GM12878 (cell line): ENCODE data around the gene EXD3. TPM values are rescaled to one million over a fixed set of nuclear protein-coding genes. Genes with fewer than 3 reads are reported as not detected.

Experiments
- ATAC-seq: fragments of 200-7000 bp; cut with Tn5 transposase; 3 replicates; pipeline ENCODE4 v1.9.1; 2020; ENCODE audit warnings: mild to moderate bottlenecking, moderate library complexity
- BruUV-seq: library from RNA; stranded (reverse); fragments of 400-500 nt; replicated peaks from 2 replicates; lab custom pipeline; 2021; lab: Mats Ljungman, UMichigan
- CTCF ChIA-PET: fragments of 300-600 bp; sonication (Branson Sonifier 250); formaldehyde crosslinking; extraction: SDS; loops from one replicate; lab custom pipeline; 2021; ENCODE audit warnings: inconsistent platforms; lab: Yijun Ruan, JAX
- POLR2A ChIA-PET: fragments of 350-600 bp; formaldehyde crosslinking; extraction: SDS; loops from one replicate; lab custom pipeline; 2021; ENCODE audit warnings: inconsistent platforms; lab: Charles Lee
- RAD21 ChIA-PET: fragments of 300-600 bp; sonication (Branson Sonifier 250); formaldehyde crosslinking; loops from one replicate; lab custom pipeline; 2023; ENCODE audit warnings: antibody characterized with exemption; ENCODE audit not compliant: unreplicated experiment; lab: Charles Lee
- SMC1A ChIA-PET: fragments of 300-600 bp; sonication (Branson Sonifier 250); formaldehyde crosslinking; loops from one replicate; lab custom pipeline; 2023; ENCODE audit not compliant: unreplicated experiment, uncharacterized antibody; lab: Charles Lee
- DNase-seq: peaks from one replicate; pipeline ENCODE4 v3.0.0-alpha.2; 2011; ENCODE audit warnings: low read depth, low spot score
- FAIRE-seq: peaks from 3 replicates; lab custom pipeline; 2011; peaks lifted over from hg19 to GRCh38; lab: Jason Lieb, UNC
- H2AFZ ChIP-seq: 2 replicates; pipeline ENCODE4 v1.6.0; 2011; ENCODE audit warnings: low read depth, low read length, control low read depth; ENCODE audit not compliant: control insufficient read depth
- H3K27ac ChIP-seq: 2 replicates; pipeline ENCODE4 v1.5.1; 2011; ENCODE audit warnings: control low read depth; ENCODE audit not compliant: control insufficient read depth, insufficient read depth
- H3K27me3 ChIP-seq, 2 experiments: replicated peaks in 1 of 2; 2 replicates each; pipeline versions ENCODE4 v1.6.0 to v1.6.1; 2011; ENCODE audit warnings: low read length in 1 of 2; ENCODE audit not compliant: control insufficient read depth in 2 of 2, insufficient read depth in 2 of 2
- H3K36me3 ChIP-seq, 2 experiments: 2 replicates each; pipeline ENCODE4 v1.5.1; 2011; ENCODE audit warnings: low read length in 1 of 2; ENCODE audit not compliant: control insufficient read depth in 2 of 2, insufficient read depth in 2 of 2
- H3K4me1 ChIP-seq: 2 replicates; pipeline ENCODE4 v1.6.1; 2011; ENCODE audit warnings: mild to moderate bottlenecking, low read length, moderate library complexity, mixed read lengths; ENCODE audit not compliant: control insufficient read depth, insufficient read depth
- H3K4me2 ChIP-seq: 2 replicates; pipeline ENCODE4 v1.6.0; 2011; ENCODE audit warnings: control low read depth; ENCODE audit not compliant: control insufficient read depth, insufficient read depth
- H3K4me3 ChIP-seq: fragments of 200-600 bp; sonication (generic); 2 replicates; pipeline ENCODE4 v1.5.1; 2016
- H3K79me2 ChIP-seq: 2 replicates; pipeline ENCODE4 v1.6.0; 2011; ENCODE audit warnings: low read length; ENCODE audit not compliant: control insufficient read depth, insufficient read depth
- H3K9ac ChIP-seq: 2 replicates; pipeline ENCODE4 v1.8.0; 2011; ENCODE audit warnings: low read length, control low read depth, mixed read lengths; ENCODE audit not compliant: control insufficient read depth, insufficient read depth
- H3K9me3 ChIP-seq: replicated peaks from 3 replicates; pipeline ENCODE4 v1.5.1; 2011; ENCODE audit warnings: mild to moderate bottlenecking, low read length; ENCODE audit not compliant: control insufficient read depth, insufficient read depth
- H4K20me1 ChIP-seq: 2 replicates; pipeline ENCODE4 v1.6.0; 2011; ENCODE audit not compliant: control insufficient read depth, insufficient read depth
- BHLHE40 ChIP-seq, 2 experiments: fragments of 450-650 bp in 1 of 2; IDR thresholded peaks; 2 replicates each; pipeline ENCODE4 v1.6.1; 2011 to 2017; ENCODE audit warnings: low read depth in 2 of 2, borderline replicate concordance in 1 of 2, improper control_type of control experiment in 1 of 2, low read length in 1 of 2, mild to moderate bottlenecking in 1 of 2
- CTCF ChIP-seq, 3 experiments: IDR thresholded peaks in 2 of 3; conservative IDR thresholded peaks in 1 of 3; 2 replicates each; pipeline ENCODE4 v1.5.1; 2011; ENCODE audit warnings: low read depth in 3 of 3, low read length in 3 of 3, mild to moderate bottlenecking in 3 of 3, control low read depth in 2 of 3, moderate library complexity in 2 of 3, inconsistent platforms in 1 of 3, mixed read lengths in 1 of 3; ENCODE audit not compliant: control insufficient read depth in 2 of 3, insufficient read depth in 1 of 3; ENCODE audit errors: extremely low read depth in 1 of 3
- ETV6 ChIP-seq, 2 experiments: fragments of 450-650 bp in 1 of 2; IDR thresholded peaks in 1 of 2; conservative IDR thresholded peaks in 1 of 2; 2 replicates each; pipeline ENCODE4 v1.6.1; 2014; ENCODE audit warnings: antibody characterized with exemption in 1 of 2, borderline replicate concordance in 1 of 2, low read depth in 1 of 2, mild to moderate bottlenecking in 1 of 2, moderate library complexity in 1 of 2
- FOXK2 ChIP-seq: fragments of 450-650 bp; IDR thresholded peaks from 2 replicates; pipeline ENCODE4 v1.6.1; 2017; ENCODE audit warnings: mild to moderate bottlenecking, moderate library complexity
- IKZF1 ChIP-seq: fragments of 450-650 bp; conservative IDR thresholded peaks from 2 replicates; pipeline ENCODE4 v1.6.1; 2017; ENCODE audit warnings: antibody characterized with exemption, mild to moderate bottlenecking
- PBX3 ChIP-seq: IDR thresholded peaks from 2 replicates; pipeline ENCODE4 v1.6.1; 2011; ENCODE audit warnings: mild to moderate bottlenecking, low read depth, low read length, moderate library complexity; ENCODE audit not compliant: insufficient replicate concordance
- RAD21 ChIP-seq: IDR thresholded peaks from 2 replicates; pipeline ENCODE4 v1.6.1; 2011; ENCODE audit warnings: mild to moderate bottlenecking, low read depth, low read length, moderate library complexity; ENCODE audit not compliant: insufficient read depth
- RUNX3 ChIP-seq: IDR thresholded peaks from 2 replicates; pipeline ENCODE4 v1.6.1; 2012; ENCODE audit warnings: low read length, inconsistent platforms
- SMC3 ChIP-seq: IDR thresholded peaks from 2 replicates; pipeline ENCODE4 v1.6.1; 2011; ENCODE audit warnings: low read length, improper control_type of control experiment, borderline replicate concordance
- YY1 ChIP-seq: IDR thresholded peaks from 2 replicates; pipeline ENCODE4 v1.6.1; 2011; ENCODE audit warnings: low read depth, mild to moderate bottlenecking, low read length
- ZNF207 ChIP-seq: fragments of 450-650 bp; IDR thresholded peaks from 2 replicates; pipeline ENCODE4 v1.6.1; 2014; ENCODE audit warnings: antibody characterized with exemption, mild to moderate bottlenecking, borderline replicate concordance
- ZNF217 ChIP-seq: fragments of 450-650 bp; IDR thresholded peaks from 2 replicates; pipeline ENCODE4 v1.6.1; 2017; ENCODE audit warnings: antibody characterized with exemption, mild to moderate bottlenecking
- ZNF592 ChIP-seq: fragments of 450-650 bp; IDR thresholded peaks from 2 replicates; pipeline ENCODE4 v1.6.1; 2017; ENCODE audit warnings: mild to moderate bottlenecking, moderate library complexity
- WGBS: methylation state at CpG from one replicate; pipeline ENCODE4 v1.1.6; 2016; ENCODE audit warnings: low lambda C conversion rate; ENCODE audit not compliant: insufficient replicate concordance, insufficient coverage; ENCODE audit errors: missing lambda C conversion rate; 5-methylcytosine and 5-hydroxymethylcytosine counted together
- in situ Hi-C: fragments of 300-500 bp; cut with MboI; formaldehyde crosslinking; loops from 9 replicates; pipeline ENCODE4 v1.14.3; 2018; ENCODE audit warnings: mixed read lengths
- intact Hi-C: fragments of 100-400 bp; cut with micrococcal nuclease; formaldehyde crosslinking; loops from one replicate; pipeline ENCODE4 v1.14.2; 2022; ENCODE audit not compliant: unreplicated experiment
- polyA plus RNA-seq, 11 experiments: library from polyadenylated mRNA; depleted of rRNA in 4 of 11; unstranded in 6 of 11; stranded (reverse) in 5 of 11; fragments of >200 nt; fragmentation: Nextera tagmentation in 4 of 11; fragmentation: Illumina TruSeq in 1 of 11; extraction: Ambion mirVana in 4 of 11; extraction: Trizol in 1 of 11; gene quantifications; 1 replicate in 1 of 11; 2 replicates in 10 of 11; pipeline versions ENCODE4 v1.2.1 to v1.2.3, GENCODE V29; 2011 to 2016; ENCODE audit warnings: inconsistent platforms in 2 of 11, missing spikeins in 2 of 11, low read depth in 1 of 11
- total RNA-seq, 4 experiments: library from RNA; depleted of rRNA in 3 of 4; stranded (reverse); fragments of >200 nt in 3 of 4; fragmentation: Illumina TruSeq in 1 of 4; extraction: Trizol in 1 of 4; gene quantifications; 2 replicates each; pipeline versions ENCODE4 v1.2.1 to v1.2.3, GENCODE V29; 2013 to 2021

EXD3 gene
- total and polyA plus RNA-seq, 10 of the 15 experiments (the other 5 are each of a cell fraction or from before 2014, with no cell fraction given), result 0.21 to 7.1 (median 3.6) TPM

DNA sequence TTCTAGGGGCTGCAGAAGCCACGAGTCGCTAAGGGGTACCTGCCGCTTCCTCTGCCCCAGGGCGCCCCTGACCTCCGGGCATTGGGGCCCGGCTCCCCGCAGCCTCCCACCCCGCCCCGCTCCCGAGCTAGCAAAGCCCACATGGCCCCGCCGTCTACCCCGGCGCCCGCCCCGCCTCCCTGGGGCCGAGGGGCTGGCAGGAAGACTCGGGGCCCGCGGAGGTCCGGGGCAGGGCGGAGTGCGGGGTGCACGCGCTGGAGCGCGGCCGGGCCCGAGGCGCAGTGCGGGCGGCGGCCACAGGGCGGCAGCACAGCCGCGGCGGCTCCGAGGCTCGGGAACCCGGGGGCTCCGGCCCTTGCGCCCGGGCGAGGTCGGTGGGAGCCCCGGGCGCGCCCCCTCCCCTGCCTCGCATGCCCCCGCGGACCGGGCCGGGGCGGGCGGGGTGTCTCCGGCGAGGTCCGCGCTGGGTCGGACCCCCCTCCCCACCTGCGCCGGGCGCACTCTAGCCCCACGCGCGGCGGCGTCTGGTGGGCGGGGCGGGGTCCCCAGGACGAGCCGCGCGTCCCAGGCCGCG lies 127.6 kb downstream of the EXD3 start (continued):
- peak; percentile 80 for TF ChIP-seq IKZF1
- TF ChIP-seq BHLHE40 (IDR thresholded peaks at IDR 0.05; ENCODE audit: borderline replicate concordance in 1 of 2, low read depth in 2 of 2, low read length in 1 of 2), result peak; percentile 37 to 82; a peak in 2 of 4 replicates
- TF ChIP-seq ZNF592, result no peak
- TF ChIP-seq, all 136 proteins: peak for 17

GRCh38 chr9:137294681-137295237 lies 128.2 kb downstream of the EXD3 start:
- in situ Hi-C loops (loop anchor here (5.0 kb wide), 3 partner anchors 113 to 233 kb away; no protein-coding TSS in a partner anchor), intact Hi-C loops (loop anchor here (2.0 to 10.0 kb wide), 2 partner anchors 150 to 230 kb away; no protein-coding TSS in a partner anchor)
- no TSS peak for BruUV-seq
- ATAC-seq (peak; percentile 6; the same call in 1 of the 3 replicates), DNase-seq (no peak), FAIRE-seq (no peak)
- peak overlapping the region; percentile 36; the same call in 1 of the 2 replicates for H3K4me3 ChIP-seq
- H3K27me3 ChIP-seq, result no peaks in the 10 kb centered on the region; a peak in 1 of 4 replicates
- no peaks in the 10 kb centered on the region for H4K20me1 ChIP-seq
- no peak overlapping the region for H3K27ac ChIP-seq
- no peaks in the 10 kb centered on the region for H3K79me2 ChIP-seq
- RAD21 ChIA-PET, result no interaction called here
- CTCF ChIA-PET, result interaction anchor here (0.7 kb wide), 1 partner anchor 113 kb away, joined by 3 read pairs; no protein-coding TSS in a partner anchor
- WGBS, result 45% methylated on average over 26 of the region's 35 CpGs
- H3K4me2 ChIP-seq, result peak overlapping the region; percentile 68
- H2AFZ ChIP-seq, result peak overlapping the region; percentile 18
- H3K9ac ChIP-seq, result no peak overlapping the region
- peaks cover 2% of the 10 kb centered on the region; the same call in 2 of the 3 replicates for H3K9me3 ChIP-seq
- H3K36me3 ChIP-seq, result no peaks in the 10 kb centered on the region
- POLR2A ChIA-PET, result no interaction called here
- TF ChIP-seq SMC3, result peak; percentile 26; the same call in 1 of the 2 replicates
- no peak for TF ChIP-seq PBX3
- TF ChIP-seq YY1, result peak; percentile 5; the same call in 1 of the 2 replicates
- TF ChIP-seq ETV6 (conservative IDR thresholded peaks at IDR 0.05 in 1 of 2, IDR thresholded peaks at IDR 0.05 in 1 of 2; ENCODE audit: borderline replicate concordance in 1 of 2, low read depth in 1 of 2), result no peak
- TF ChIP-seq RUNX3, result 0 out of 2 replicates have a peak, but pooled peaks have one; percentile 8
- TF ChIP-seq RAD21, result peak; percentile 54
- no peak for TF ChIP-seq FOXK2
- peak; percentile 12 to 36 (median 35); a peak in 3 of 6 replicates for TF ChIP-seq CTCF (IDR thresholded peaks at IDR 0.05 in 2 of 3, conservative IDR thresholded peaks at IDR 0.05 in 1 of 3; ENCODE audit: control insufficient read depth in 2 of 3, extremely low read depth in 1 of 3, insufficient read depth in 1 of 3, low read depth in 3 of 3, low read length in 3 of 3)
- no peak for TF ChIP-seq ZNF207
- TF ChIP-seq ZNF217, result no peak
- TF ChIP-seq, all 136 proteins: peak for 5
- peaks cover 11% of the 10 kb centered on the region for H3K4me1 ChIP-seq
- SMC1A ChIA-PET, result no interaction called here
